Astrocyte of the spinal cord (primary cell): ENCODE data around the gene GAS6.

Source experiments
- DNase-seq: peaks from one replicate; pipeline ENCODE4 v3.0.0; 2011; ENCODE audit warnings: low read depth, low spot score
- H3K4me3 ChIP-seq: 2 replicates; pipeline ENCODE4 v1.5.1; 2011; ENCODE audit warnings: low read depth, mild to moderate bottlenecking, low read length, moderate library complexity
- in situ Hi-C: cut with HindIII; loops from 2 replicates; pipeline ENCODE4 v1.10.0; 2017; ENCODE audit warnings: low sequenced_read_pairs
- TF ChIP-seq, protein P1 (sequence below): IDR thresholded peaks from 2 replicates; pipeline ENCODE4 v1.5.1; 2012; ENCODE audit warnings: low read depth, mild to moderate bottlenecking, low read length, inconsistent platforms

The GAS6 gene

DNA sequence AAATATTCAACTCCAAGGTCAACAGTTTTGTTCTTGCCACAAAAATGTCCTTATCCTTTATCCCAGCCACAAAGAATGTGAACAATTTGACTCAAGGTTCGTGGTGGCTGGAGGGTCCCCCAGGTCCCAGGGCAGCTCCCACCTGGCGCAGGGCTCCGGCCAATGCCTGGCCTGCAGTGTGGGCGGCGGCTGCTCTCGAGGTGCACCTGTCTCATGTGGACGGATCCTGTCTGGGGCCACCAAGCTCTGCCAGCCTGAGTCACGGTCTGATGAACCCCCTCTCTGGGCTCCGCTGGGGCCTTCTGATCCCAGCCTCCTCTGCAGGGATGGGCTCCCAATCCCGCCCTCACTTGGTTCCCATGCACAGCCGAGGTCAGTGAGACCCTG is 49.4 kb downstream of the GAS6 start:
- TF ChIP-seq, protein P1, sequence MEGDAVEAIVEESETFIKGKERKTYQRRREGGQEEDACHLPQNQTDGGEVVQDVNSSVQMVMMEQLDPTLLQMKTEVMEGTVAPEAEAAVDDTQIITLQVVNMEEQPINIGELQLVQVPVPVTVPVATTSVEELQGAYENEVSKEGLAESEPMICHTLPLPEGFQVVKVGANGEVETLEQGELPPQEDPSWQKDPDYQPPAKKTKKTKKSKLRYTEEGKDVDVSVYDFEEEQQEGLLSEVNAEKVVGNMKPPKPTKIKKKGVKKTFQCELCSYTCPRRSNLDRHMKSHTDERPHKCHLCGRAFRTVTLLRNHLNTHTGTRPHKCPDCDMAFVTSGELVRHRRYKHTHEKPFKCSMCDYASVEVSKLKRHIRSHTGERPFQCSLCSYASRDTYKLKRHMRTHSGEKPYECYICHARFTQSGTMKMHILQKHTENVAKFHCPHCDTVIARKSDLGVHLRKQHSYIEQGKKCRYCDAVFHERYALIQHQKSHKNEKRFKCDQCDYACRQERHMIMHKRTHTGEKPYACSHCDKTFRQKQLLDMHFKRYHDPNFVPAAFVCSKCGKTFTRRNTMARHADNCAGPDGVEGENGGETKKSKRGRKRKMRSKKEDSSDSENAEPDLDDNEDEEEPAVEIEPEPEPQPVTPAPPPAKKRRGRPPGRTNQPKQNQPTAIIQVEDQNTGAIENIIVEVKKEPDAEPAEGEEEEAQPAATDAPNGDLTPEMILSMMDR, result no peak
- in situ Hi-C loops, result no loop called here
- DNase-seq, result peak; percentile 48
- no peak overlapping the region for H3K4me3 ChIP-seq

GRCh38 chr13:113813749-113814434 is 50.0 kb downstream of the GAS6 start:
- H3K4me3 ChIP-seq, result no peak overlapping the region
- in situ Hi-C loops, result no loop called here
- DNase-seq, result no peak
- TF ChIP-seq, protein P1, result no peak

GRCh38 chr13:113813070-113813748 is 50.7 kb downstream of the GAS6 start:
- no peak overlapping the region for H3K4me3 ChIP-seq
- in situ Hi-C loops, result no loop called here
- TF ChIP-seq, protein P1, result no peak
- no peak for DNase-seq

GRCh38 chr13:113812178-113813040 is 51.5 kb downstream of the GAS6 start:
- TF ChIP-seq, protein P1, result no peak
- DNase-seq, result no peak

GRCh38 chr13:113811081-113811928 is 52.6 kb downstream of the GAS6 start:
- no peak for DNase-seq
- no peak overlapping the region for H3K4me3 ChIP-seq
- in situ Hi-C loops, result no loop called here
- TF ChIP-seq, protein P1, result no peak

More at GRCh38 chr13:113812178-113813040, 51.5 kb downstream of the GAS6 start:
- no peak overlapping the region for H3K4me3 ChIP-seq
- in situ Hi-C loops, result no loop called here

DNA sequence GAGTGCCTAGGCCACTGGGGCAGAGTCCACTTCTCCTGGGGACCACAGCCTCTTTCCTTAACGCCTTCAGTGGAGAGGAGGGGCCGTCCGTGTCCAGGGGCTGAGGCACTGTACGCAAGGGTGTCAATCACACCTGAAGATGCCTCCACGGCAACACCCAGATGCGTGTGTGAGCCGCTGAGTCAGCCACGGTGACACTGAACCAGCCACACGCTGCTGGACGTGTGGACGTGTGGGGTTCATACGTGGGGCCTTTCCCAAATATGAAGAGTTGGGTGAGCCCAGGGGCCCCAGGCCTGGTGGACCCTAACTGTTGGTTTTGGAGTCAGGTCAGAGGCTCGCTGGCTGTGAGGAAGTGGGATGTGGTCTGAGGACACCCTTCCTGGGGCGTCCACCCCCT is 53.2 kb downstream of the GAS6 start:
- DNase-seq, result no peak
- TF ChIP-seq, protein P1, result no peak
- H3K4me3 ChIP-seq, result no peak overlapping the region
- in situ Hi-C loops, result no loop called here
